Neural progenitor cell (in vitro differentiated cells): ENCODE measurements around the gene CRIP3.

Experiments
- EZH2 ChIP-seq: fragments of 200-600 bp; sonication (generic); IDR thresholded peaks from 2 replicates; pipeline ENCODE4 v1.6.1; 2017; ENCODE audit warnings: antibody characterized with exemption, mild to moderate bottlenecking, moderate library complexity
- TF ChIP-seq, protein P1 (sequence below): fragments of 200-600 bp; sonication (generic); IDR thresholded peaks from 2 replicates; pipeline ENCODE4 v1.5.1; 2017; ENCODE audit warnings: antibody characterized with exemption, mild to moderate bottlenecking

DNA sequence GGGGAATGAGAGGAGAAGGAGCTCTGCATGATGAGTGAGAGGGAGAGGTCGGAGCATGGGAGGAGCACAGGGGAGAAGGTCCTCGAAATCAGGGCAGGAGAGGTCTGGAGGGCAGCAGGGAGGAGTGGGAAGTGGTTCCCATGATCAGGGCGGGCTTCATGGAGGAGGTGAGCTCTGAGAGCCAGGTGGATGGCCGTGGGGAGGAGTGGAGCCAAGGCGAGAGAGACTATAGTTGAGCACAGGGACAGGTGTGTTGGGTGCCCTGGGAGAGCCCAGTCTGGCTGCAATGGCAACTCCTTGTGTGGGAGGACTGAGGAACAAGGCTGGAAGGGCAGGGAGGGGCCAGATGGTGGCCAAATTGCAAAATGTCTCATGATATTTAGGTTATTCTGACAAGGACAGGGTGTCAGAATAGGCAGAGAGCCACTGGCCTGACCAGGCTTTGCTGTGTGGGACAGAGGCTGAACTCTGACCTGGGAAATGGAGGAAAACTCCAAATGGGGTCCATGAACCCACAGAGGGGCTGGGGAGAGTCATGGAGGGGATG, 44.0 kb downstream of the CRIP3 start:
- TF ChIP-seq, protein P1, sequence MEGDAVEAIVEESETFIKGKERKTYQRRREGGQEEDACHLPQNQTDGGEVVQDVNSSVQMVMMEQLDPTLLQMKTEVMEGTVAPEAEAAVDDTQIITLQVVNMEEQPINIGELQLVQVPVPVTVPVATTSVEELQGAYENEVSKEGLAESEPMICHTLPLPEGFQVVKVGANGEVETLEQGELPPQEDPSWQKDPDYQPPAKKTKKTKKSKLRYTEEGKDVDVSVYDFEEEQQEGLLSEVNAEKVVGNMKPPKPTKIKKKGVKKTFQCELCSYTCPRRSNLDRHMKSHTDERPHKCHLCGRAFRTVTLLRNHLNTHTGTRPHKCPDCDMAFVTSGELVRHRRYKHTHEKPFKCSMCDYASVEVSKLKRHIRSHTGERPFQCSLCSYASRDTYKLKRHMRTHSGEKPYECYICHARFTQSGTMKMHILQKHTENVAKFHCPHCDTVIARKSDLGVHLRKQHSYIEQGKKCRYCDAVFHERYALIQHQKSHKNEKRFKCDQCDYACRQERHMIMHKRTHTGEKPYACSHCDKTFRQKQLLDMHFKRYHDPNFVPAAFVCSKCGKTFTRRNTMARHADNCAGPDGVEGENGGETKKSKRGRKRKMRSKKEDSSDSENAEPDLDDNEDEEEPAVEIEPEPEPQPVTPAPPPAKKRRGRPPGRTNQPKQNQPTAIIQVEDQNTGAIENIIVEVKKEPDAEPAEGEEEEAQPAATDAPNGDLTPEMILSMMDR = no peak
- no peak for TF ChIP-seq EZH2
